Prostate gland (tissue), 2 donors: Measurements from ENCODE around the gene APOBEC3F. TPM values are rescaled to one million over a fixed set of nuclear protein-coding genes. Genes with fewer than 3 reads are reported as not detected.

Source experiments
- DNase-seq: peaks from one replicate; pipeline ENCODE4 v3.0.0-alpha.2; 2019; ENCODE audit warnings: low spot score
- H3K27ac ChIP-seq, 2 donors: fragments of 200-600 bp; sonication (generic); 2 replicates each; pipeline ENCODE4 v1.5.1; 2017 to 2019
- H3K27me3 ChIP-seq: fragments of 200-600 bp; sonication (generic); replicated peaks from 2 replicates; pipeline ENCODE4 v1.5.1; 2019; ENCODE audit not compliant: insufficient read depth
- H3K36me3 ChIP-seq, 2 donors: fragments of 200-600 bp; sonication (generic); 1 replicate in 1 of 2; 2 replicates in 1 of 2; pipeline versions ENCODE4 v1.5.1 to v1.8.1; 2017 to 2019
- H3K4me1 ChIP-seq: fragments of 200-600 bp; sonication (generic); replicated peaks from 2 replicates; pipeline ENCODE4 v1.5.1; 2019
- H3K4me3 ChIP-seq, 2 donors: fragments of 200-600 bp; sonication (generic); 2 replicates each; pipeline ENCODE4 v1.5.1; 2017 to 2019
- H3K9me3 ChIP-seq: fragments of 200-600 bp; sonication (generic); 2 replicates; pipeline ENCODE4 v1.5.1; 2017
- CTCF ChIP-seq, 4 experiments: fragments of 200-600 bp in 2 of 4; fragments of 450-650 bp in 2 of 4; sonication (generic) in 2 of 4; IDR thresholded peaks; 1 replicate in 3 of 4; 2 replicates in 1 of 4; pipeline ENCODE4 v1.5.1; 2016 to 2019; ENCODE audit warnings: antibody characterized with exemption in 4 of 4, mild to moderate bottlenecking in 2 of 4, moderate library complexity in 2 of 4
- POLR2A ChIP-seq: fragments of 450-650 bp; IDR thresholded peaks from one replicate; pipeline ENCODE4 v1.6.1; 2016; ENCODE audit warnings: antibody characterized with exemption, mild to moderate bottlenecking
- POLR2AphosphoS5 ChIP-seq: sonication (generic); formaldehyde crosslinking; IDR thresholded peaks from one replicate; pipeline ENCODE4 v1.6.1; 2017; ENCODE audit warnings: antibody characterized with exemption
- WGBS: methylation state at CpG from one replicate; pipeline ENCODE4 v1.1.5; 2018; 5-methylcytosine and 5-hydroxymethylcytosine counted together
- intact Hi-C: fragments of 100-400 bp; cut with DNase I; formaldehyde crosslinking; loops from one replicate; pipeline ENCODE4 v1.14.2; 2022
- total RNA-seq, 2 donors: library from RNA; depleted of rRNA; stranded (reverse); fragments of >200 nt; gene quantifications; one replicate each; pipeline ENCODE4 v1.1.0, GENCODE V29; 2016

The APOBEC3F gene
- total RNA-seq, 2 donors from 2014 or later, result 4.4 to 28.3 TPM

GRCh38 chr22:39080052-39080762 is 39.5 kb downstream of the APOBEC3F start:
- no peak for DNase-seq
- Histone ChIP-seq H3K27me3 (no peaks in the 10 kb centered on the region), H3K4me3 (no peak overlapping the region), H3K9me3 (no peaks in the 10 kb centered on the region), H3K27ac (no peak overlapping the region), H3K4me1 (no peaks in the 10 kb centered on the region), H3K36me3 (no peaks in the 10 kb centered on the region)
- intact Hi-C loops, result no loop called here
- 77% methylated on average over 9 of the region's 9 CpGs for WGBS
- TF ChIP-seq POLR2AphosphoS5 (no peak), POLR2A (no peak), CTCF (IDR thresholded peaks at IDR 0.05) (no peak)

DNA sequence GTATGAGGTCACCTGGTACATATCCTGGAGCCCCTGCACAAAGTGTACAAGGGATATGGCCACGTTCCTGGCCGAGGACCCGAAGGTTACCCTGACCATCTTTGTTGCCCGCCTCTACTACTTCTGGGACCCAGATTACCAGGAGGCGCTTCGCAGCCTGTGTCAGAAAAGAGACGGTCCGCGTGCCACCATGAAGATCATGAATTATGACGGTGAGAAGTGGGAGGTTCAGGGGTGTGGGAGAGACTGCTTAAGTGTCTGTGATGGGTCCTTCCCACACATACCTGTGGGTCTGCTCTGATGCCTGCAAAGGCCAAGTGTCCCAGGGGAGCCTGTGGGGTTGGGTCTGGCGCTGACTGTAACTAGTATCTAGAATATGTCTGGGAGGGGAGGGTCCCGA is 40.4 kb downstream of the APOBEC3F start:
- Histone ChIP-seq H3K9me3 (no peaks in the 10 kb centered on the region), H3K27me3 (no peaks in the 10 kb centered on the region), H3K36me3 (no peaks in the 10 kb centered on the region), H3K4me3 (no peak overlapping the region), H3K4me1 (no peaks in the 10 kb centered on the region), H3K27ac (no peak overlapping the region)
- intact Hi-C loops, result no loop called here
- DNase-seq, result no peak
- TF ChIP-seq POLR2AphosphoS5, result no peak
- TF ChIP-seq POLR2A, result no peak
- no peak for TF ChIP-seq CTCF (IDR thresholded peaks at IDR 0.05)
- 90% methylated on average over 12 of the region's 12 CpGs for WGBS

DNA sequence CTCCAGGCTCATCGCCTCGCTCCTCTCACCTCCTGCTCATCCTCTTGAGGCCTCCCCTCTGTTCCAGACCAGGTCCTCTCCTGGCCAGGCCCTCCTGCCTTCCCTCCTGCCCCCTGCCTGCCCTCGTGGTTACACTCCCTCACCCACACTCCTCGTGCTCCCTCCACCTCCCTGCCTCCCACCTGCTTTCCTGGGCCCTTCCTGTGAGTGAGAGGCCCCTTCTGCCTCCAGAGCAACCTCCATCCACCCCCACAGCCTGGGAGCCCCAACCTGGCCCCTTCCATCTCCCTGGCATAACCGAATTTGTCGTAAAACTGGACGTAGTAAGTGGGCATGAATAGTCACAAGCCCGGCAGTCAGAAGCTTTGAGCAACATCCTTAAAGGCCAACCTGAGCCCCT is 40.9 kb downstream of the APOBEC3F start:
- whole genome bisulfite sequencing, result 57% methylated on average over 8 of the region's 8 CpGs
- Histone ChIP-seq H3K9me3 (no peaks in the 10 kb centered on the region), H3K27ac (no peak overlapping the region), H3K36me3 (no peaks in the 10 kb centered on the region), H3K27me3 (no peaks in the 10 kb centered on the region), H3K4me3 (no peak overlapping the region), H3K4me1 (no peaks in the 10 kb centered on the region)
- no peak for DNase-seq
- TF ChIP-seq POLR2AphosphoS5 (no peak), CTCF (IDR thresholded peaks at IDR 0.05) (no peak), POLR2A (no peak)
- intact Hi-C loops, result no loop called here

GRCh38 chr22:39083212-39084165 is 42.8 kb downstream of the APOBEC3F start:
- Histone ChIP-seq H3K4me1 (no peaks in the 10 kb centered on the region), H3K4me3 (no peak overlapping the region), H3K27me3 (no peaks in the 10 kb centered on the region), H3K9me3 (no peaks in the 10 kb centered on the region), H3K36me3 (no peaks in the 10 kb centered on the region), H3K27ac (no peak overlapping the region)
- TF ChIP-seq POLR2AphosphoS5 (no peak), CTCF (IDR thresholded peaks at IDR 0.05) (no peak), POLR2A (no peak)
- no peak for DNase-seq
- intact Hi-C loops, result no loop called here
- WGBS, result 78% methylated on average over 14 of the region's 14 CpGs
